CD4-positive, alpha-beta T cell treated with Interleukin-21 for 1 hour (primary cell): Measurements from ENCODE around the gene EPHA5.

ENCODE experiments used
- DNase-seq: peaks from one replicate; pipeline ENCODE4 v3.0.0-alpha.2; 2020

The EPHA5 gene

DNA sequence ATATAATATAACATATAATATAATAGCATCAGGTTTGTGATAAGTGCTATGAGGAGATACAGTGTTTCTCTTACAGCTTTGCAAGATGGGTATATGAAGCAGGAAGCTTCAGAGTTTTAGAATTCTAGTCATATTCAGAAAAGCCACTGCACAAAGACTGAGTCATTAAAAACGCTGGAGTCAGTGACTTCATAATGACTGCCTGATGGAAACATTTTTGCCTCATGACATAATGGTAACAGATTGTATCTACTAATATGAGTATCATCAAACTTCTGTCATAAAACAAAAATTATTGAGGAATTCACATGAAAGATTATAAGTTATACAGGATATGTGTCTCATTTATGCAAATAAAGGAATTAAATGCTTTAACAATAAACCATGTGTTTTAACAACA, 46.8 kb downstream of the EPHA5 start:
- DNase-seq, result no peak

DNA sequence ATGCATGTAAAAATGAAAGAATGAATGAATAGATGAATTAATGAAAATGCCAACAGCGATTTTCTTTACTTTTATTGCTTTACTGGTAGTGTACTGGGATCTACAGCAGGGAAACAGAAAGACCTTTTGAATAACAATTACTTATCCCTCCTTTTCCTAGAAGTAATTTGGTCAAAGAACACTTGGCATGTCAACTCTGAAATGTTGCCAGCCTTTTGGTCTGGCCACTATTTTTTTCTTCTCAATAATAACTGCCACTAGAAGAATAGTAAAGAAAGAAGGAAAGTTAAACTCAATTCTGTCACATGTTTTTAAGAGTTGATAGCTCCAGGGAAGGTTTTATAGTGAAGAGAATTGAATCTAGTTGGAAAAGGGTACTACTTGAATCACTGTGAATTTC, 52.9 kb downstream of the EPHA5 start:
- DNase-seq, result no peak

DNA sequence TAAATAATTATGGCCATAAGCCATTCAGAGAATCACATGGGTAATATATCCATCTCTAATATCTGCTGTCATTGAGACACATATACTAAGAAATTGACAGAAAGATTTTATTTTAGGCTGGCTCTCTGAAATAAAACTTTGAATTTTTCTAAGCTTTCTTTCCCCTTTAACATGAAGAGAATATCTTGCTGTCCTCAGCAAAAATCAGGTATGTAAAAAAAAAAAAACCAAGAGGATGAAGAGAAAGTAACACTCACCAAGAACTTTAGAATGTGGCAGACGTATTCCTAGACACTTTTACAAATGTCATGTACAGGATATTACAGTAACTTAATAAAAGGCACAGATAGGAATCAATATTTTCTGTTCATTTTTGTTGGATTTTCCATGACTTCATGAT, 65.8 kb downstream of the EPHA5 start:
- no peak for DNase-seq

DNA sequence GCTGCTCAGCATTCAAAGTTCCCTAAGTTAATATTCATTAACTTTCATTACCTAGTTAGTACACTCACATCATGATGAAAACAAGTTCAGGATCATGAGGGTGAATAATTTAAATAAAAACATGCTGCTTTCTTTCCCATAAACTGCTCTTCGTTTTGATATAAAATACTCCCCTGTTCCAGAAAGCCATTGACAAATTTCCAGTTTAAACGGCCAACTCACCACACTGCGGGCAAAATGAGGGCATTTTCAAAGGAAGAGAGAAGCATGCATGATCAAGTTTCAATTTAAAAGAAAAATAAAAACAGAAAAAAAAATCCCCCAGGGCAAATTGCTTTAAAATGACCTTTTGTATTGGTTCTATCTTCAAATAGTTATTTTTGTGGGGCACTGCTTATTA, 69.6 kb downstream of the EPHA5 start:
- no peak for DNase-seq

DNA sequence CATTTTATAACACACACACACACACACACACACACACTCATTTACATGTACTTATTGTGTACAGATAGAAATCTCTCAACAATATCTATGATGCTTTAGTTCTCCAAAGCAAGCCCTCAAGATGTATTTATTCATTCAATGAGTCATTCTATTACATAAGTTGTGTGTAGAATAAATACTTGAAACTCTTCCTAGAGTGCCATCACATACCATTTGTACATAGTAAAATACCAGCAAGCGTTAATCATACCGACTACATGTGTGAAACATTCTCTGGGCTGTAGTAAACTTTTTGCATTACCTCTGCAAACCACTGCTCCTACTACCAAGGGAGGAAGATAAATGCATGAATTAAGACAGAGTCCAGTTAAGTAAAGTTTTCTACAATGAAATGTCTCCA, 70.9 kb downstream of the EPHA5 start:
- no peak for DNase-seq

DNA sequence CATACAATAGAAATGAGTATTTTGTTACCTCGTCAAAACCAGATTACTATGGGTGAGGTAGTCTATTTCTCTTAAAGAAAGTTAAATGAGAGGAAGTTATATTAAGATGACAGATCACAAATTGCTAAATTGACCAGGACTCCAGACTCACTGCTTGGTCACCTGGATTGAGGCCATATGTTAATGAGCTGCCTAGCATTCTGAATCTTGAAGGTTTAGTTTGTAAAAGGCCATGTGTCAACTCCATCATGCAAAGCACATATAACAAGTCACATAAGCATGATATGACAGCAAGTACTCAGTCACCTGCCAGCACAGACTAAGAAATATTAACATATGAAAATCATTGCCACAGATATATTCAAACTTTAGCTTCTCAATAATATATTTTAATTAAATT, 72.6 kb downstream of the EPHA5 start:
- DNase-seq, result no peak

DNA sequence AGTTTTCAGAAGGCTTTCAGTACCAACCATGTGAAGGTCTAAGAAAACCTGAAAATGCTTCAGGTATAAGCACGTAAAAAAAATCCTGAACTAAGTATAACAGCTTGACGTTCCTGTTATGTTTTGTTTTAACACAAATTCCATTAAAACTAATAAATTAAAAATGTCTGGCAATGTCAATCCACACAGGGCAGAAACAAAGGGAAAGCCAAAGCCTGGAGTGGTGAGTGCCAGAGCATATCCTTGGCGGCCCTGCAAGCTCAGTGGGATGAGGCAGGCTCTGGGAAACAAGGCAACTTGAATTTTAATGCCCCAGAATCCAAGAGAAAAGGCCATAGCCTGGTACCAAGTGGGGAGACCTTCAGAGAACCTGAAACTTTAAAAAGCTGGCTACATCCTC, 78.2 kb downstream of the EPHA5 start:
- DNase-seq, result no peak

DNA sequence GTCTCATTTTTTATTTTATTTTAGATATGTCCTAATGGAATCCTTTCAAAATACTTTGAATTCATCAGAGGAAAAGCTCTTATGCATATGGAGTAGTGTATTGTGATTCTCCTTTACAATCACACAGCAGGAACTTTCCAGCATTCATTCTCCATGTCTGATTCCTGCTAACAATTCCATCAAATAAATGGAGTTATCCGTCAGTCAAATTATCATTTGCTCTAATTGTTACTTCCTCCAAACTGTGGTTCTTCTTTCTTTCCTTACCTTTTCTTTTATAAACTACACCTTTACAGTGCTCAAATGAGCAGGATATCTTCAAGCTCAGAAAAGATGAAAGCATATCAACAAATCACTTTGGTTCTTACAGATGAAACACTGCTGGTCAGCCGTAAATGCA, 80.4 kb downstream of the EPHA5 start:
- DNase-seq, result no peak

DNA sequence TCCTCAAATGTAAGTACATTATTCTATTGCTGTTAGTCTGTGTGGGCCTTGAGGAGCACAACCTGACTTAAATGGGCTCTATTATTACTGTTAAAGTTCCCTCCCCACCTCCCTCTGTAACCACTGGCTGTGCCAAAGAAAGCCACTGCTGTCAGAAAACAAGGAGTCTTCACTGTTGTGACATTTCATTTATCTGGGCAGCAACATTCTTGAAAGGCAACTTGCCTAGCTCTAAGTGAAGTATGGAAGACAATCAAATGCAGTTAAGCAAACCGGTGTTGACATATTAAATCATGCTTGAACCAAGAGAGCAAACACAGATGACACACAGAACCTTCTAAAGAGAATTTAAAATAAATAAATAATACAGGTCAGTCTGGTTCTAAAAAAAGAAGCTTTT, 81.0 kb downstream of the EPHA5 start:
- no peak for DNase-seq

DNA sequence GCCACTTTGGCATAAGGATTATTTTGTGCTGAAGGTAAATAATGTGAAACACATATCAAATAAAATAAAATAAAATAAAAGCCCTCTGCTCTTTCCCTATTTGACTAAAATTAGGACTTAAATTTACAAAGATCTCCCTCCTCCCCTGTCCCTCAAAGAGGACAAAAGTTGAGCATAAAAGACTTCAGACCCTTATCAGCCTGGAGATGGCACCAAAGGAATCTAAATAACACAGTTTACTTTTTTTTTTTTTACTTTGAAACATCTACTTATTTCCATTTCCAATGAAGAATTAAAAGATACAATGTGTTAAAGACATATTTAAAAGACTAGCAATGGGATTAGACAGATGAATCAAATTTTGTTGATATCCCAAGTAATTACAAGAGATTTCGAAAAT, 89.7 kb downstream of the EPHA5 start:
- DNase-seq, result no peak

DNA sequence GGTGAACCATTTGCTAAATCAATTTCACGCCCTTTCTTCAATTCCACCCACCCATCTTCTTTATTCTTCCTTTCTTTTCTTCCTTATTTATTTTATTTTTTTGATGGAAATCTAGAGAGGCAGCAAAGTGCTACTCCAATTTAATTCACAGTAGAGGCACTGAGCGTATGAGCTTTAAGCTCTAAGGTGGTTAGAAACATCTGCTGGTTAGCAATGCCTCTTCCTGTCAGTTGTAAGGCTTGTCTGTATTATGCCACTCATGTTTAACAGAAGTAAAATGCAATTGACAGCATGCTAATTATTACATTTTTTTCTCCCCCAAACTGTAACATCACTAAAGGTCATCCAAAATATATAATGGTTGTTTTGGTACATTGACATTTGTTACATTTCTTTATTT, 103.8 kb downstream of the EPHA5 start:
- DNase-seq, result no peak

DNA sequence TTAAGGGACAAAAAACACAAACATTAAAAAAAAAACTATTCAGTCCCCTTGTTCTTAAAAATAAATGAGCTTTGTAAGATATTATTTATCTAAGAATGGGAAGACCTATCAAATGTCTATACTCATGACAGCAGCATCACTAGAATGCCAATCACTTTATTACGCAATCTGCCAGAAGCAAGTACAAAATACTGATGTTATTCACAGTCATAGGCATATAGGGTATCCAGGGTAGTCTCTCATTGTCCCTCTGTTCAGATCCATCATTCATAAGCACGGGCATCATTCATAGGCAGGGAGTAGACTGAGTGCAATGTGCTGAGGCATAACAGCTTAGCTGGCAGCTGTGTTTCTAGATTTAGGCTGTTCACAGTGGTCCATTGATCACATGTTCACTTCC, 109.1 kb downstream of the EPHA5 start:
- DNase-seq, result no peak

DNA sequence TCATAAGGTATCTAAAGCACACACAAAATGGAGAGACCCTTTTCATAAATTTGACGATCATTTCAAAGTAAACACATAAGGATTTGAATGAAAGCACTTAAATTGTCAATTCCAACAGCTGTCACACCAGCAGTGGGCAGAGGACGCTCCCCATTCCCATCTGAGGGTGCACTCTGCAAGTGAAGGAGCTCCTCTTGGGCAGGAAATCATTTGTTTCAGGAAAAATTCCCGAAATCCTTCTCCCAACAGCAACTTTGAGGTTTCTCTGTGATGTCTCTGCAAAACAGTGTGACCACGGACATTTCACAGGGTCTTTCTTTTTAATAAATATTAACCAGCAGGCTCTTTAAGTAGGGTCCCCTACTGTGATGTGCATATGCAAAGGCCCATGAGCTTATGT, 111.0 kb downstream of the EPHA5 start:
- no peak for DNase-seq

DNA sequence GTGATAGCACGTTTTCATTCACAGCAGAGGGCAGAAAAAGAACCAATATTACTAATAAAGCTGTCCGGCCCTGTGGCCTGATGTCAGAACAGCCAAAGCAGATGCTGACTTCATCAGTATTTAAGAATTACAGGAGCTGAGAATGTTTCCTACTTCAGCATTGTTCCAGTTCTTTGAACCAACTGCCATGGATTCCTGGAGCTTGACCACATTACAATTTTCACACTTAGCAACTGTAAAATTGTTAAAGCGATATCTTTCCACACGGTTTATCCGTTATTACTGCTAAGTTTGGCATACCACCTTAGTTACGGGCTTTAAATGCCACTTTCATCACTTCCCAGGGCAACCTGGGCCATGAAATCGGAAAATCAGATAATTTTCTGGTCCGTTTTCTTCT, 118.2 kb downstream of the EPHA5 start:
- DNase-seq, result no peak

DNA sequence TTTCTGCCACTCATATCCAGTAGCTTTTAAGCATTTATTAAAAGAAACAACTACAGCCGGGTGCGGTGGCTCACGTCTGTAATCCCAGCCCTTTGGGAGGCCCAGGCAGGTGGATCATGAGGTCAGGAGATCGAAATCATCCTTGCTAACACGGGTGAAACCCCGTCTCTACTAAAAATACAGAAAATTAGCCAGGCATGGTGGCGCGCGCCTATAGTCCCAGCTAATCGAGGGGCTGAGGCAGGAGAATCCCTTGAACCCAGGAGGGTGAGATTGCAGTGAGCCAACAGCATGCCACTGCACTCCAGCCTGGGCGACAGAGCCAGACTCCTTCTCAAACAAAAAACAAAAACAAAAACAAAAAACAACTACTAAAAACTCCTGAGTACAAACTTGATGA, 119.8 kb downstream of the EPHA5 start:
- no peak for DNase-seq

DNA sequence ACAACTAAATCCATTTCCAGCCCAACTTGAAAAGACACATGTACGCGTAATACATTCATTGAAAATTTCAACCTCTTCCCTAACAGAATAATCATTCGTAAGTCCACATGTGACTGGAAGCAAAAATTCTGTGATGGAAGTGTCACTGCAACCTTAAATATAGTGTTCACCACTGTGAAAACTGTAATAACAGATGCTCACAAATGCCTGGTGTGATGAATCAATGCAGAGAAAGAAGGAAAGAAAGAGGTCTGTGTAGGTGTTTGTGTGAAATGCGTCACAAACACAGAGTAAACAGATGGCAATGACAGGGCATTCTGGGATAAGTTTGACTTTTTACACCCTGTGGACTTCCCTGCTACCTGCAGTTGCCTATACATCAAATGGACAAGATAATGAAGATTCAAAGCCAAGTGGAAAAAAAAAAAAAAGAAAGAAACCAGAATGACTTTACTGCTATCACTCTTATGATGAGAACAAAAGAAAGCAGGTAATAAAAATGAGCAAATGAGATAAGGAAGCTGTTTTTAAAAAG, 123.3 kb downstream of the EPHA5 start:
- DNase-seq, result no peak

DNA sequence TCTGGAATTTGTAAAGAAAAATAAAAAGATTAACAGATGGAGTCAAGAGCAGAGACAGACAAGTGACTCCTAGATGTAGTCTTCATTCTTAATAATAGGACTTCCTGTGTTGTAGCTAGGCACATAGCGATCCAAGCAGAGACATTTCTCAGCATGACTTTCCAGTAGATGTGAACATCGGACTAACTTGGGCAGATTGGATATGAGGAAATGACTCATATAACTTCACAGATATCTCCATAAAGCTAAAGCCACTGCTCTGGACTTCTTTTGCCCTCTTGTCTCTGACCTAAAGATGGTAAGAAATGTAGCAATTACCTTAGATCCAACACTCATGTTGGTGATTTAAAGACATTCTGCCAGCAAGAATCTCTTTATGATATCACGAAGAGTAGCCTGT, 131.7 kb downstream of the EPHA5 start:
- no peak for DNase-seq

DNA sequence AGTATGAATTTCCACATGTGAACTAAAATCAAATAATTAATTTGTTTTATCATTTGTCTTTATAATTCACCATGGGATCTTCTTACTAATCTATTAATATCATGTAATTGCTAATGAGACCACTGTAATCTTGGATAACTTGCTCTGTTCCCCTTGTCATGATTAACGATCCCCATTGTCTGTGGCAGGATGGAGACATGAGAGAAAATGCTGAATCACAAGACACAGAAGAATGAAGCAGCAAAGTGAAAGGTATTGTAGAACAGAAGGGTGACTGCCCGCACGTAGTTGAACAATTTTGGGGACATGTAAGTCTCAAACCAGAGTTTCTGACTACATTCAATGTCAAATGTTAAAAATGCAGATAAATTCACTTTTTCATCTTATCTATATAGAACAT, 135.2 kb downstream of the EPHA5 start:
- no peak for DNase-seq

DNA sequence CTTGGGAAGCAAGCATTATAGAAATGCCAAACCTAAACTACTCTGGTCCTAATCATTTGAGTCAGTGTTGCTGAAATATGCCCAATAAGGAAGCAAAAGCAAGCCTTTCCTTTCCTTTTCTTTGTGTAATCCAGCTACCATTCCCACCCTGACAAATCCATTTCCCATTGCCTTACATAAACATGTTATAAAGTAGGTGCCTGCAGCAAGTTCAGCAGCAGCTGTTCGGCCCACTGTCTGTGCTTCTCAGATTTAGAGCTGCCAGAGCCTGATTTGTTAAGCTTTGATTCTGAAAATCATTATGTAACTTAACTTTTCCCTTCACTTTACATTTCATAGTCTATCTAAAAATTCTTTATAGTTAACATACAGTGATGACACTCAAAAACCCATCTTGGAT, 148.6 kb downstream of the EPHA5 start:
- no peak for DNase-seq

DNA sequence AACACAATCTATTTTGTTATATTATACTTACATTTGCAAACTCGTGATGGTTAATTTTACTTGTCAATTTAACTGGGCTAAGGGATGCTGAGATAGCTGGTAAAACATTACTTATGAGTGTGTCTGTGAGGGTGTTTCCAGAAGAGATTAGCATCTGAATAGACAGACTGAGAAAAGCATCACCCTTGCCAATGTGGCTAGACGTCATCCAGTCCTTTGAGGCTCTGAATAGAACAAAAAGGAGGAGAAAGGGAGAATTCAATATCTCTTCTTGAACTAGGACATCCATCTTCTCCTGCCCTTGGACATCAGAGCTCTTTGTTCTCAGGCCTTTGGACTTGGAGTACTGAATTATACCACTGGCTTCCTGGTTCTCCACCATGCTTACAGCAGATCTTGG, 154.6 kb downstream of the EPHA5 start:
- no peak for DNase-seq

DNA sequence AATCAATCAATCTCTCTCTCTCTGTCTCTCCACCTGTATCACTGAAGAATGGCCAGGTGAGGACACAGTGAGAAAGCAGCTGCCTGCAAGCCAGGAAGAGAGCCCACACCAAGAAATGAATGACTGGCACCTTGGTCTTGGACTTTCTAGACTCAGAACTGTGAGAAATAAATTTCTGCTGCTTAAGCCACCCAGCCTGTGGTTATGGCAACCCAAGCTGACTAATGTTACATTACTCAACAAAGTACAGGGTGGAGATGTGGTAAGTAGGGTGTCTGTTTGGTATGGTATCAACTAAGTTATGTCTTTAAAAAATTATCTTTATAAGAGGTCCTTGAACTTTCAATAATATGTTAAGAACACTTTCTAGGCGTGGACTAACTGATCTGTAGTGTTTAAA, 159.3 kb downstream of the EPHA5 start:
- DNase-seq, result no peak

DNA sequence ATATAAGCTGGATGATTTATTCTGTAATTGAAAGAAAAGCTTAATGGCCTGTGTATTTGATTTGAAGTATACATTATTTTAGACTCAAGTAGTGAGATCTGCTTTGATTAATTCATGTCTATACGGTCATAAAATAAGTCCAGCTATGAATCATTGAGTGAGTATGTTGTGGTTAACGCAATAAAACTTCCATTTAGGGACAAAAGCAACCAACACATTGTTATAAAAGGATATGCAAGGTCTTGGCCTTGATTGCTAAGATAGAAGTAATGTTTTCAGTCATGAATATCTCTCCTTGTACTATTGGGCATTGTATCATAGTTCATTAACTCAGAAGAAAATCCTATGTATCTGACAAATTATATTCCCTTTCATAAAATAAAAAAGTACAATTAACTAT, 162.1 kb downstream of the EPHA5 start:
- no peak for DNase-seq

DNA sequence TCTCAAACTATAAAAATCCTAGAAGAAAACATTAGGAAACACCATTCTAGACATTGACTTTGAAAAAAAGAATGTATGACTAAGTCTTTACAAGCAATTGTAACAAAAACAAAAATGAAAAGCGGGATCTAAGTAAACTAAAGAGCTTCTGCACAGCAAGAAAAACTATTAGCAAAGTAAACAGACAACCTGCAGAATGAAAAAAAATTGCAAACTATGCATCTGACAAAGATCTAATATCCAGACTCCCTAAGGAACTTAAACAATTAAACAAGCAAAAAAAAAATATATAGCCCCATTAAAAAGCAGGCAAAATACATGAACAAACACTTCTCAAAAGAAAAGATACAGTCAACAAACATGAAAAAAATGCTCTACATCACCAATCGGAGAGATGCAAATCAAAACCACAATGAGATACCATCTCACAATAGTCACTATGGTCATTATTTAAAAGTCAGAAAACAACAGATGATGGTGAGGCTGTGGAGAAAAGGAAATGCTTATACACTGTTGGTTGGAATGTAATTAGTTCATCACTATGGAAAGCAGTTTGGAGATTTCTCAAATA, 168.1 kb downstream of the EPHA5 start:
- DNase-seq, result no peak

DNA sequence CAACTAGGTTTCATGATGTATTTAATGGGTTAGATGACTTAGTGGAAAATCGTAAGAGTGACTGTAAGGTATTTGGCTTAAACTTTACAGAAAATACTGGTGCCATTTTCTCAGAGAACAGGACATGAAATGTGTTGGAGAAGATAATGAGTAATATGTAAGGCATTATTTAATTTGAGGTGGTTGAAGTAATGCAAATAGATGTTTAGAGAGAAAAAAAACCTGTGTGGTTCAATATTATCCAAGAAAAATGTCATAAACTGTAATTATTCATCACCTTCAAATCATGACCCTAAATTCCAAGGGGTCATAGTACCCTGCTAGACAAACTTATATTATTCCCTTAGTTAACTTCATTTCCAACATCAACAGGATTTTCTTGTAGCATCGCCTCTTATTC, 171.7 kb downstream of the EPHA5 start:
- no peak for DNase-seq

DNA sequence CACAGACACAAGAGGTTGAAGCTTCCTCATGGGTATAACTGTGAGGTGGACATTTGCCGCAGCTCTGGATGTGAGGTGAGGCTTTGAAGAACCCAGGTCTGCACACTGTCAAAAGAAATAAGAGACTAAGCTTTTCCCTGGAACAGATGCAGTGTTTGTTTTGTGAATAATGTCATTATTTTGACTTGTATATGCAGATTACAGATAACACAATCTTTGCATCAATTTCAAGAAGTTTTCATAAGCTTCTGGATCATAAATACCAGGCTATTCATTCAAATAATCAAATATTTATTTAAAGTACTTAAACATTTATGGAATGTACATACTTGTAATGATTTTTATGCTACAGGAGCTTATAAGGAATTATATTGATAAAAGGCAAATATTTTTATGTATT, 174.8 kb downstream of the EPHA5 start:
- DNase-seq, result no peak

DNA sequence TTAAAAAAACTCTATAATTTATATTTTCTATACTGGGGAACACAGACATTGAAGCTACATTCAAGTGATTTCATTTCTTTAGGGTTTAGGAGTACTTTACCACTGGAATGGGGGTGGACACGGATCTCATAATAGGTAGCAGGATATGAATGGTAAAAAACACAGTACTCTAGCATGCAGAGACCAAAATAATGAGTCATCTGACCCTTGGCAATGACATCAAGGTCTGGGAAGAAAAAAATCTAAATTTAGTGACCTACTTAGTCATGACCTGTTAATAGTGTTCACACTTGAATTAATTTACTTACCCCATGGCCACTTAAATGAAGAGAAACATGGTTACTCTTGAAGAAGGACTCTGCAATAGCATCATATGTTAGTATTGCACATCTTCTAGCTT, 187.9 kb downstream of the EPHA5 start:
- DNase-seq, result no peak
